Left colon (tissue), 2 donors: ENCODE data around the gene ANKRD42. TPM values are rescaled to one million over a fixed set of nuclear protein-coding genes. Genes with fewer than 3 reads are reported as not detected.
"Not testable (repeated sequence)": the region's sequence is repeated elsewhere in the genome, so short reads cannot be mapped to it uniquely, and the experiment has no call there.

Experiments used
- ATAC-seq: fragments of 200-7000 bp; cut with Tn5 transposase; one replicate; pipeline ENCODE4 v1.9.1; 2020; ENCODE audit warnings: mild to moderate bottlenecking, moderate library complexity
- DNase-seq, 2 donors: peaks; one replicate each; pipeline ENCODE4 v3.0.0-alpha.2; 2020
- intact Hi-C, 2 donors: fragments of 100-400 bp; cut with DNase I in 1 of 2; cut with micrococcal nuclease in 1 of 2; formaldehyde crosslinking; loops; one replicate each; pipeline versions ENCODE4 v1.11.2 to v1.14.0; 2022; cut with DNase I, micrococcal nuclease
- total RNA-seq, 2 donors: library from RNA; stranded (reverse); fragmentation: NEBNext Ultra II Directional; extraction: Animal tissue kit (Norgen Biotek cat#: 25700); gene quantifications; one replicate each; pipeline ENCODE4 v1.2.1, GENCODE V29; 2021
- donor health status: DM: no; HTN: no; CAD: no.
- donor health status: DM: yes; HTN: yes; CAD: no.

The ANKRD42 gene
- total RNA-seq, 2 donors from 2014 or later = 7.2 to 8.6 TPM

- intact Hi-C loops, DNase-seq, ATAC-seq: not testable (repeated sequence)
These were observed 13.4 kb downstream of the ANKRD42 start for GRCh38 chr11:83206771-83207382.

GRCh38 chr11:83219095-83219494 is 25.6 kb downstream of the ANKRD42 start:
- intact Hi-C loops = no loop called here
- ATAC-seq = no peak

DNA sequence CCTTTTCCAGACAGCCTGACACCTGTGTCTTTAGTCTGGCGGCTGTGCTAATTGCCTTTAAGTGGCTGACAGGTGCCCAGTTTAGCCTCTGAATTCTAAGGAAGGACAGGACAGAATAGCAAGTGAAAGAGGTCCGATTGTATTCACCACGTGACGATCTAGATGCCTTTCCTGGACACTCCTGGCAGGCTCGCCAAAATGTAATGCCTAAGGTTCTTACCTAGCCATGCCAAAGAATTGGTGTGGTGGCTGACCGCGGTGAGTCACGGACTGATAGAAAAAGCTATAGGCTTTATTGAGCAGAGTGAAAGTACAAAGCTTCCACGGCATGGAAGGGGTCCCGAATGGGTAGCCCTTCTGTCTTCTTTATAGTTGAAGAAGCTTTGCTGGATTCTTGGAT is 26.7 kb downstream of the ANKRD42 start:
- ATAC-seq (no peak), DNase-seq (no peak)
- intact Hi-C loops = no loop called here

More at GRCh38 chr11:83219095-83219494, 25.6 kb downstream of the ANKRD42 start:
- no peak for DNase-seq

GRCh38 chr11:83221694-83222093 is 28.2 kb downstream of the ANKRD42 start:
- DNase-seq (no peak), ATAC-seq (no peak)
- intact Hi-C loops = no loop called here

DNA sequence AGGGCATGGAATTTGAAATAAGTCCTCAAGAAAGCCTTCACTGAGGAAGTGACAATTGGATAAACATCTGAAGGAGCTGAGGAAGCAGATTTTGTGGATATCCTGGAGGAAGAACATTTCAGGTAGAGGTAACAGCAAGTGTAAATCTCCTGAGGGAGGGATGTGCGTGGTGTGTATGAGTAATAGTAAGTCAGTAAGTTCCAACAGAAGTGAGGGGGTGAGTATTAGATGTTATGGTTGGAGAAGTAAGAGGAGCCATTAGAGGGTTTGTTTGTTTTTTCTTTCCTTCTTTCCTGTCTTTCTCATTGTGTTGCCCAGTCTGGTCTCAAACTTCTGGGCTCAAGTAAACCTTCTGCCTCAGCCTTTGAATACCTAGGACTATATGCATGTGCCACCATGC is 29.0 kb downstream of the ANKRD42 start:
- ATAC-seq (no peak), DNase-seq (no peak)
- intact Hi-C loops = no loop called here

GRCh38 chr11:83223457-83223856 is 29.9 kb downstream of the ANKRD42 start:
- intact Hi-C loops = no loop called here
- no peak for DNase-seq
- no peak for ATAC-seq

- intact Hi-C loops = no loop called here
- ATAC-seq = no peak
- no peak for DNase-seq
These were observed 42.3 kb downstream of the ANKRD42 start for GRCh38 chr11:83235825-83236224.

- no peak for ATAC-seq
- no peak for DNase-seq
- intact Hi-C loops = no loop called here
These were observed 44.6 kb downstream of the ANKRD42 start for GRCh38 chr11:83238111-83238510.

GRCh38 chr11:83241291-83241946 is 47.9 kb downstream of the ANKRD42 start:
- ATAC-seq (peak; percentile 93), DNase-seq (peak in 1 of 2 donors; percentile 73)
- intact Hi-C loops = no loop called here

GRCh38 chr11:83249445-83249844 is 55.9 kb downstream of the ANKRD42 start:
- intact Hi-C loops = no loop called here
- no peak for ATAC-seq
- no peak for DNase-seq

- DNase-seq = no peak
- peak; percentile 74 for ATAC-seq
- intact Hi-C loops = loop anchor here in 1 of 2 donors (10.0 kb wide), 1 partner anchor 345 kb away; the partner anchor contains the start of genes DDIAS and PRCP
These were observed 56.6 kb downstream of the ANKRD42 start for GRCh38 chr11:83249972-83250593.

DNA sequence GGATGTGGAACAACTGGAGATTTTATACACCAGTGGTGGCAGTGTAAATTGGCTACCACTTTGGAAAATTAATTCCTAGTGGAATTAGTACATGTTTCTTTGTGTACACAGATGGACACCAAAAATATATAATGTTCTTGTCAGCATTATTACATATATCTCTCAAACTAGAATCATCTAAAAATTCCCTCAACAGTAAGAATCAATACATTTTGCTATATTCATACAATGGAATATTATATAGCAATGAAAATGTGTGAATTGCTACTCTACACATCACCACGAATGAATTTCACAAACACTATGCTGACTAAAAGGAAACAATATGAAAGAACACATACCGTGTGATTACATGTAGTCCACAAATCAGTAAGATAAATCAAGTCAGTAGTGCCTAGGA is 58.8 kb downstream of the ANKRD42 start:
- DNase-seq (no peak), ATAC-seq (no peak)
- intact Hi-C loops = loop anchor here in 1 of 2 donors (10.0 kb wide), 1 partner anchor 347 kb away; the partner anchor contains the start of genes DDIAS and PRCP

DNA sequence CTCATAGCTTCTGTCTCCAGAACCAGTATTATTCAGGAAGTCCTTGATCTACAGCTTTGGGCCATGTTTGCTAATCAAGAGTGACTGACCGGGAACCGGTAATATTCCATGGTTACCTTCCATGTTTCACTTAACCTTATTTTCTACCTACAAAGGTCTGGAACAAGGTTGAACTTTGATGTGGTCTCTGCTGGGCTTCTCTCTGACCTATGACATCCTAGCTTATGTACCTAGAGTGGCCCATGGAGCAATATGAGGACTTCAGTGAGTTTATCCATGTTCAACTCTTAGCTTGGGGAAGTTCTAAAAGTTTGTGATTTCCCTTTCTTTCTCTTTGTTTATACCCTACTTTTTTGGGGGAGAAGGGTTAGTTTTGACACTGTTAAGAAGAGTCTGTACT is 59.4 kb downstream of the ANKRD42 start:
- intact Hi-C loops = loop anchor here in 1 of 2 donors (10.0 kb wide), 1 partner anchor 348 kb away; the partner anchor contains the start of genes DDIAS and PRCP
- ATAC-seq (no peak), DNase-seq (no peak)

DNA sequence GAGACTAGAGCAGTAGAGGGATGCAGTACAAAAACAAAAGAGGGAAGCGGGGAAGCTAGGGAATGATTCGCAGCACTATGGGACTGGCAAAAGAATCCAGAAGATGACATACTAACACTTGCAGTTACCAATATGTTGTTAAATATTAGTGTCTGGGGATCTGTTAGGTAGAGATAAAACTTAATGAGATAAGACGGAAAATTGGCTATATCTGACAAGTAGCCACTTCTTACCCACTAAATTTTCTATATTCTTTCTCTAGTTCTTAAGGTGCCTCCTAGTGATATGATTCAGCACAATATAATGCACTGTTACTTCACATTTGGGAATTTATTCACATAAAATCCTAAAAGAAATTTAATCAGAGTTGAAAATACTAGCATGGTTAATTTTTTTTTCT is 61.9 kb downstream of the ANKRD42 start:
- intact Hi-C loops = loop anchor here in 1 of 2 donors (10.0 kb wide), 1 partner anchor 351 kb away; the partner anchor contains the start of genes DDIAS and PRCP
- no peak for DNase-seq
- ATAC-seq = no peak

DNA sequence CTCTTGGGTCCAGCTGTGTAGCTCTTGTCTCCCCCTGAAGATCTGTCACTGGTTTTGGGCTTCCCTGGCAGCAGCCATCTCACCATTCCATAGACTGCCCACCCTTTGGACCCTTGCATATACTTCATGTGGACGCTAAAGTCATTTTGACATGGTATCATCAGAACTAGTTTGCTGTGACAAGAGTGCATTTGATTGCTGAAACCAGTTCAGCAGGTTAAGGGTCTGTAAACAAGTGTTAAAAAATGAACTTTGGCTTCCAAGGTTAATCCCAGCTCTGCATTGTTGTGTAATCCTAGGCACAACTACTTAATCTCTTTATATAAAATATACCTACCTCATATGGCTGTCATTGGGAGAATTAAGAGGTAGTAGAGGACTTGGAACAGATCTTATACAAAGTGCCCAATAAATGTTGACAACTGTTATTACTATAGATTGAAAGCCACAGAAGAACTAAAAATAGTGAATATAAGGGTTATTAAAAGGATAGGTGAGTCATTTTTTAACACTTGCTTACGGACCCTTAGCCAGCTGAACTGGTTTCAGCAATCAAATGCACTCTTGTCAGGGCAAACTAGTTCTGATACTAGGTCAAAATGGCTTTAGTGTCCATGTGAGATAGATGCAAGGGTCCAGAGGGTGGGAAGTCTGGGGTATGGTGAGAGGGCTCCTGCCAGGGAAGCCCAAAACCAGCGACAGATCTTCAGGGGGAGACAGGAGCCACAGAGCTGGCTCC is 63.3 kb downstream of the ANKRD42 start:
- intact Hi-C loops = loop anchor here in 1 of 2 donors (10.0 kb wide), 1 partner anchor 352 kb away; the partner anchor contains the start of genes DDIAS and PRCP
- DNase-seq = no peak
- peak; percentile 78 for ATAC-seq

DNA sequence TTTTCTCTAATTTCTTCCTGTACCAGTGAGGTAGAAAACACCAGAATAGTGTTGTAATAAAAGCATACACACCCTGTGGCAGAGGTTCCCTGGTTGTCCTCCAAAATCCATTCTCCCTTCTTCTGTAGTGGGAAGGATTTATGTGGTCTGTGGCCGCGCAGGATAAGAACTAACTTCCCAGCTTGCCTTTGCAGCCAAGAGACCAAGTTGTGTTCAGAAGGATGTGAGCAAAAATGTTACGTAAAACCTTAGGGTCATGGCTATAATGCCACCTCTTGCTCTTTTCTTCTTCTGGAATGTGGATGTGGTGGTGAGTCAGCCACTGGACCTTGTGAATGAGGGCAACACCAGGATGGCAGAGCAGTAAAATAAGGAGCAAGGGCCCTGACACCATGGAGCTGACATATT is 64.3 kb downstream of the ANKRD42 start:
- intact Hi-C loops = loop anchor here in 1 of 2 donors (10.0 kb wide), 1 partner anchor 353 kb away; the partner anchor contains the start of genes DDIAS and PRCP
- ATAC-seq (peak; percentile 58), DNase-seq (no peak)

DNA sequence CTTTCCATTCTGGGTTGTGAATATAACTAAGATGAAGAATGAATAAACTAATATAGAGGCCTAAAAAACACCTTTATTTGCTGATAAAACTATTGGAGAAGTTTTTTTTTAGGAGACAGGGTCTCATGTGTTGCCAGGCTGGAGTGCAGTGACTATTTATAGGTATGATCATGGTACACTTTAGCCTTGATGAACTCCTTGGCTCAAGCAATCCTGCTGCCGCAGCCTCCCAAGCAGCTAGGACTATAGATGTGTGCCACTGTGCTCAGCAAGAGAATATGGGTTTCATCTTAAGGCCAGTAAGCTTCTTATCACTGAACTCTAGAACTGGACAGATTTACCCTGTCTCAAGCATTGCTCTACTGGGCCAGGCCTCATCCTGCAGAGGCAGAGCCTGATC is 66.0 kb downstream of the ANKRD42 start:
- intact Hi-C loops = loop anchor here in 1 of 2 donors (10.0 kb wide), 1 partner anchor 355 kb away; the partner anchor contains the start of genes DDIAS and PRCP
- ATAC-seq (no peak), DNase-seq (no peak)

GRCh38 chr11:83265331-83265730 is 71.8 kb downstream of the ANKRD42 start:
- ATAC-seq = no peak
- no peak for DNase-seq
- intact Hi-C loops = no loop called here

DNA sequence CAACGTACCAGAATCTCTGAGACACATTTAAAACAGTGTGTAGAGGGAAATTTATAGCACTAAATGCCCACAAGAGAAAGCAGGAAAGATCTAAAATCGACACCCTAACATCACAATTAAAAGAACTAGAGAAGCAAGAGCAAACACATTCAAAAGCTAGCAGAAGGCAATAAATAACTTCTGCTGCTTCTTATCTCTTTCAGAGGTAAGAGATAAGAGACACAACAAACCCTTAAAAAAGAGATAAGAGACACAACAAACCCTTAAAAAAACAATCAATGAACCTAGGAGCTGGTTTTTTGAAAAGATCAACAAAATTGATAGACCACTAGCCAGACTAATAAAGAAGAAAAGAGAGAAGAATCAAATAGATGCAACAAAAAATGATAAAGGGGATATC is 75.6 kb downstream of the ANKRD42 start:
- intact Hi-C loops, ATAC-seq: not testable (repeated sequence)

More for the DNA sequence above, 75.6 kb downstream of the ANKRD42 start:
- DNase-seq = not testable (repeated sequence)
